ENCODE results near the gene DNAAF2. TPM values are rescaled to one million over a fixed set of nuclear protein-coding genes. Genes with fewer than 3 reads are reported as not detected.
A peak's percentile ranks its signal among the peaks of the same experiment; 100 is the strongest.

The DNAAF2 gene
- polyA plus RNA-seq, 1 of the 3 experiments (the other 2 are of a cell fraction) = 8.9 TPM

GRCh38 chr14:49622022-49622607, 12.9 kb downstream of the DNAAF2 start:
- WGBS (ENCODE audit: low lambda C conversion rate) = 13% methylated on average over 3 of the region's 3 CpGs
- Histone ChIP-seq H3K27me3 (ENCODE audit: insufficient read depth) (no peaks in the 10 kb centered on the region), H3K36me3 (replicated peaks in 1 of 2; ENCODE audit: control insufficient read depth in 1 of 2, insufficient read depth in 2 of 2, low read length in 1 of 2) (peaks cover 36 to 41% of the 10 kb centered on the region in 2 experiments), H3K9ac (peak overlapping the region; percentile 95; the same call in 1 of the 2 replicates), H3K9me3 (no peaks in the 10 kb centered on the region), H3K4me3 (ENCODE audit: low read depth in 2 of 2, low read length in 1 of 2) (peak overlapping the region; percentile 92 to 96), H3K4me1 (ENCODE audit: control insufficient read depth in 1 of 2, insufficient read depth in 2 of 2, low read depth in 1 of 2, low read length in 1 of 2) (peaks cover 22 to 29% of the 10 kb centered on the region in 2 experiments), H3F3A (replicated peaks; ENCODE audit: insufficient read depth) (peaks cover 26% of the 10 kb centered on the region), H4K20me1 (ENCODE audit: insufficient read depth) (peaks cover 39% of the 10 kb centered on the region), H2AFZ (ENCODE audit: low read depth) (no peak overlapping the region), H3K27ac (ENCODE audit: low read depth in 2 of 2, low read length in 1 of 2) (peak overlapping the region; percentile 18 to 28; a peak in 3 of 4 replicates), H3K4me2 (peak overlapping the region; percentile 87), H3K79me2 (ENCODE audit: insufficient read depth) (peaks cover 86% of the 10 kb centered on the region), H3K9me2 (no peaks in the 10 kb centered on the region)
- TF ChIP-seq, protein P1, sequence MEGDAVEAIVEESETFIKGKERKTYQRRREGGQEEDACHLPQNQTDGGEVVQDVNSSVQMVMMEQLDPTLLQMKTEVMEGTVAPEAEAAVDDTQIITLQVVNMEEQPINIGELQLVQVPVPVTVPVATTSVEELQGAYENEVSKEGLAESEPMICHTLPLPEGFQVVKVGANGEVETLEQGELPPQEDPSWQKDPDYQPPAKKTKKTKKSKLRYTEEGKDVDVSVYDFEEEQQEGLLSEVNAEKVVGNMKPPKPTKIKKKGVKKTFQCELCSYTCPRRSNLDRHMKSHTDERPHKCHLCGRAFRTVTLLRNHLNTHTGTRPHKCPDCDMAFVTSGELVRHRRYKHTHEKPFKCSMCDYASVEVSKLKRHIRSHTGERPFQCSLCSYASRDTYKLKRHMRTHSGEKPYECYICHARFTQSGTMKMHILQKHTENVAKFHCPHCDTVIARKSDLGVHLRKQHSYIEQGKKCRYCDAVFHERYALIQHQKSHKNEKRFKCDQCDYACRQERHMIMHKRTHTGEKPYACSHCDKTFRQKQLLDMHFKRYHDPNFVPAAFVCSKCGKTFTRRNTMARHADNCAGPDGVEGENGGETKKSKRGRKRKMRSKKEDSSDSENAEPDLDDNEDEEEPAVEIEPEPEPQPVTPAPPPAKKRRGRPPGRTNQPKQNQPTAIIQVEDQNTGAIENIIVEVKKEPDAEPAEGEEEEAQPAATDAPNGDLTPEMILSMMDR (IDR thresholded peaks at IDR 0.05) = no peak
- TF ChIP-seq FOXJ3 (CRISPR knock-in tag; IDR thresholded peaks at IDR 0.05) = no peak
- TF ChIP-seq ZBTB33 (IDR thresholded peaks at IDR 0.05; ENCODE audit: borderline replicate concordance, low read depth) = no peak
- TF ChIP-seq GABPA (IDR thresholded peaks at IDR 0.05; ENCODE audit: low read depth) = no peak
- TF ChIP-seq MXI1 (IDR thresholded peaks at IDR 0.05; ENCODE audit: low read depth, low read length) = no peak
- no peak for TF ChIP-seq IRF3 (IDR thresholded peaks at IDR 0.05; ENCODE audit: low read depth, low read length)
- no peak for TF ChIP-seq EP300 (IDR thresholded peaks at IDR 0.05; ENCODE audit: borderline replicate concordance in 1 of 2, low read depth in 1 of 2, low read length in 1 of 2)
- TF ChIP-seq USF2 (IDR thresholded peaks at IDR 0.05; ENCODE audit: borderline replicate concordance, low read depth, low read length) = no peak
- no peak for TF ChIP-seq RCOR1 (IDR thresholded peaks at IDR 0.05; ENCODE audit: low read length)
- TF ChIP-seq, protein P2, sequence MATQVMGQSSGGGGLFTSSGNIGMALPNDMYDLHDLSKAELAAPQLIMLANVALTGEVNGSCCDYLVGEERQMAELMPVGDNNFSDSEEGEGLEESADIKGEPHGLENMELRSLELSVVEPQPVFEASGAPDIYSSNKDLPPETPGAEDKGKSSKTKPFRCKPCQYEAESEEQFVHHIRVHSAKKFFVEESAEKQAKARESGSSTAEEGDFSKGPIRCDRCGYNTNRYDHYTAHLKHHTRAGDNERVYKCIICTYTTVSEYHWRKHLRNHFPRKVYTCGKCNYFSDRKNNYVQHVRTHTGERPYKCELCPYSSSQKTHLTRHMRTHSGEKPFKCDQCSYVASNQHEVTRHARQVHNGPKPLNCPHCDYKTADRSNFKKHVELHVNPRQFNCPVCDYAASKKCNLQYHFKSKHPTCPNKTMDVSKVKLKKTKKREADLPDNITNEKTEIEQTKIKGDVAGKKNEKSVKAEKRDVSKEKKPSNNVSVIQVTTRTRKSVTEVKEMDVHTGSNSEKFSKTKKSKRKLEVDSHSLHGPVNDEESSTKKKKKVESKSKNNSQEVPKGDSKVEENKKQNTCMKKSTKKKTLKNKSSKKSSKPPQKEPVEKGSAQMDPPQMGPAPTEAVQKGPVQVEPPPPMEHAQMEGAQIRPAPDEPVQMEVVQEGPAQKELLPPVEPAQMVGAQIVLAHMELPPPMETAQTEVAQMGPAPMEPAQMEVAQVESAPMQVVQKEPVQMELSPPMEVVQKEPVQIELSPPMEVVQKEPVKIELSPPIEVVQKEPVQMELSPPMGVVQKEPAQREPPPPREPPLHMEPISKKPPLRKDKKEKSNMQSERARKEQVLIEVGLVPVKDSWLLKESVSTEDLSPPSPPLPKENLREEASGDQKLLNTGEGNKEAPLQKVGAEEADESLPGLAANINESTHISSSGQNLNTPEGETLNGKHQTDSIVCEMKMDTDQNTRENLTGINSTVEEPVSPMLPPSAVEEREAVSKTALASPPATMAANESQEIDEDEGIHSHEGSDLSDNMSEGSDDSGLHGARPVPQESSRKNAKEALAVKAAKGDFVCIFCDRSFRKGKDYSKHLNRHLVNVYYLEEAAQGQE (IDR thresholded peaks at IDR 0.05; ENCODE audit: low read depth, low read length) = no peak
- no peak for TF ChIP-seq TCF12 (IDR thresholded peaks at IDR 0.05)
- no peak for TF ChIP-seq RFX5 (IDR thresholded peaks at IDR 0.05; ENCODE audit: low read length)
- ChIA-PET POLR2A (interaction anchor here (1.0 to 2.8 kb wide), 4 partner anchors 9 to 36 kb away, joined by 3 to 13 read pairs (median 8); partner anchors contain the start of genes LRR1 and RPS29), CTCF (interaction anchor here (0.8 to 6.1 kb wide), 7 partner anchors 10 to 482 kb away, joined by 3 to 39 read pairs (median 4); partner anchors contain the start of genes DNAAF2, NEMF and RPS29)
- DNase-seq = no peak
